Stimulated activated effector memory CD8-positive, alpha-beta T cell treated with anti-CD3 and anti-CD28 coated beads, Interleukin-12 subunit alpha, Interleukin-12 subunit beta, amount 100 ng/mL, for 72 hours (primary cell): ENCODE results near the gene ATG2B.
"Not testable (repeated sequence)": the region's sequence is repeated elsewhere in the genome, so short reads cannot be mapped to it uniquely, and the experiment has no call there.

ENCODE experiments used
- ATAC-seq: fragments of 150-1000 bp; cut with Tn5 transposase; 2 replicates; pipeline ENCODE4 v1.10.0; 2021
- DNase-seq, 2 donors: peaks; one replicate each; pipeline ENCODE4 v3.0.0; 2021 to 2022; ENCODE audit warnings: low spot score in 2 of 2
- H3K27ac Mint-ChIP-seq: one replicate; pipeline ENCODE4 v1.8.0; 2022; ENCODE audit warnings: mild to moderate bottlenecking, mixed read lengths
- H3K36me3 Mint-ChIP-seq: one replicate; pipeline ENCODE4 v1.8.0; 2022; ENCODE audit warnings: mild to moderate bottlenecking, mixed read lengths
- H3K4me1 Mint-ChIP-seq: one replicate; pipeline ENCODE4 v1.8.0; 2022; ENCODE audit warnings: mixed read lengths
- H3K4me3 Mint-ChIP-seq: one replicate; pipeline ENCODE4 v1.8.0; 2022; ENCODE audit warnings: mild to moderate bottlenecking, mixed read lengths
- H3K9me3 Mint-ChIP-seq: one replicate; pipeline ENCODE4 v1.8.0; 2022; ENCODE audit warnings: mixed read lengths

The ATG2B gene

GRCh38 chr14:96357216-96357615 lies 5.9 kb downstream of the ATG2B start:
- Mint-ChIP-seq H3K27ac (no peak overlapping the region), H3K36me3 (no peaks in the 10 kb centered on the region), H3K9me3 (no peaks in the 10 kb centered on the region), H3K4me3 (no peak overlapping the region), H3K4me1 (peaks cover 35% of the 10 kb centered on the region)
- ATAC-seq, result no peak
- DNase-seq, result no peak

GRCh38 chr14:96354246-96354645 lies 8.9 kb downstream of the ATG2B start:
- Mint-ChIP-seq H3K36me3 (no peaks in the 10 kb centered on the region), H3K27ac (no peak overlapping the region), H3K9me3 (no peaks in the 10 kb centered on the region), H3K4me3 (no peak overlapping the region), H3K4me1 (peaks cover 14% of the 10 kb centered on the region)
- no peak for ATAC-seq
- no peak for DNase-seq

- H3K36me3 Mint-ChIP-seq, result no peaks in the 10 kb centered on the region
- ATAC-seq (no peak), DNase-seq (no peak)
- peaks cover 20% of the 10 kb centered on the region for H3K4me1 Mint-ChIP-seq
- no peak overlapping the region for H3K4me3 Mint-ChIP-seq
- no peaks in the 10 kb centered on the region for H3K9me3 Mint-ChIP-seq
- no peak overlapping the region for H3K27ac Mint-ChIP-seq
Observed at GRCh38 chr14:96352708-96353107, 10.4 kb downstream of the ATG2B start.

GRCh38 chr14:96351986-96352385 lies 11.2 kb downstream of the ATG2B start:
- DNase-seq (no peak), ATAC-seq (no peak)
- H3K9me3 Mint-ChIP-seq, result no peaks in the 10 kb centered on the region
- no peak overlapping the region for H3K27ac Mint-ChIP-seq
- no peak overlapping the region for H3K4me3 Mint-ChIP-seq
- H3K4me1 Mint-ChIP-seq, result peaks cover 21% of the 10 kb centered on the region
- no peaks in the 10 kb centered on the region for H3K36me3 Mint-ChIP-seq

- Mint-ChIP-seq H3K4me1 (peaks cover 18% of the 10 kb centered on the region), H3K36me3 (peaks cover 11% of the 10 kb centered on the region), H3K9me3 (no peaks in the 10 kb centered on the region), H3K4me3 (no peak overlapping the region), H3K27ac (peak overlapping the region; percentile 8)
- DNase-seq, result no peak
- ATAC-seq, result peak; percentile 95
Observed at GRCh38 chr14:96349286-96350075, 13.7 kb downstream of the ATG2B start.

- not testable (repeated sequence) for H3K9me3 Mint-ChIP-seq, H3K4me3 Mint-ChIP-seq, DNase-seq, ATAC-seq, H3K27ac Mint-ChIP-seq
- Mint-ChIP-seq H3K4me1 (peaks cover 18% of the 10 kb centered on the region), H3K36me3 (peaks cover 14% of the 10 kb centered on the region)
Observed at GRCh38 chr14:96347957-96348356, 15.2 kb downstream of the ATG2B start.

- Mint-ChIP-seq H3K4me1 (peaks cover 18% of the 10 kb centered on the region), H3K36me3 (peaks cover 35% of the 10 kb centered on the region), H3K9me3 (no peaks in the 10 kb centered on the region), H3K27ac (no peak overlapping the region), H3K4me3 (no peak overlapping the region)
- DNase-seq, result no peak
- no peak for ATAC-seq
Observed at GRCh38 chr14:96345669-96346068, 17.5 kb downstream of the ATG2B start.

GRCh38 chr14:96341323-96341722 lies 21.8 kb downstream of the ATG2B start:
- H3K9me3 Mint-ChIP-seq, result no peaks in the 10 kb centered on the region
- no peak overlapping the region for H3K27ac Mint-ChIP-seq
- ATAC-seq (no peak), DNase-seq (no peak)
- H3K4me1 Mint-ChIP-seq, result no peaks in the 10 kb centered on the region
- peaks cover 61% of the 10 kb centered on the region for H3K36me3 Mint-ChIP-seq
- H3K4me3 Mint-ChIP-seq, result no peak overlapping the region

GRCh38 chr14:96338551-96338950 lies 24.6 kb downstream of the ATG2B start:
- DNase-seq, result no peak
- H3K27ac Mint-ChIP-seq, result no peak overlapping the region

GRCh38 chr14:96324219-96324618 lies 38.9 kb downstream of the ATG2B start:
- no peak for ATAC-seq
- Mint-ChIP-seq H3K4me3 (no peak overlapping the region), H3K27ac (no peak overlapping the region), H3K4me1 (no peaks in the 10 kb centered on the region), H3K9me3 (no peaks in the 10 kb centered on the region), H3K36me3 (peaks cover 64% of the 10 kb centered on the region)
- DNase-seq, result no peak

More at GRCh38 chr14:96338551-96338950, 24.6 kb downstream of the ATG2B start:
- Mint-ChIP-seq H3K9me3 (no peaks in the 10 kb centered on the region), H3K4me1 (no peaks in the 10 kb centered on the region), H3K4me3 (no peak overlapping the region), H3K36me3 (peaks cover 77% of the 10 kb centered on the region)
- no peak for ATAC-seq

- Mint-ChIP-seq H3K4me1 (no peaks in the 10 kb centered on the region), H3K27ac (no peak overlapping the region), H3K9me3 (no peaks in the 10 kb centered on the region), H3K36me3 (peaks cover 77% of the 10 kb centered on the region), H3K4me3 (no peak overlapping the region)
- ATAC-seq (peak; percentile 80), DNase-seq (no peak)
Observed at GRCh38 chr14:96320605-96321004, 42.5 kb downstream of the ATG2B start.

- no peaks in the 10 kb centered on the region for H3K9me3 Mint-ChIP-seq
- no peak for DNase-seq
- H3K4me1 Mint-ChIP-seq, result no peaks in the 10 kb centered on the region
- H3K36me3 Mint-ChIP-seq, result peaks cover 77% of the 10 kb centered on the region
- no peak for ATAC-seq
- no peak overlapping the region for H3K27ac Mint-ChIP-seq
- H3K4me3 Mint-ChIP-seq, result no peak overlapping the region
Observed at GRCh38 chr14:96318836-96319235, 44.3 kb downstream of the ATG2B start.

- Mint-ChIP-seq H3K27ac (no peak overlapping the region), H3K4me3 (no peak overlapping the region), H3K36me3 (peaks cover 84% of the 10 kb centered on the region), H3K4me1 (no peaks in the 10 kb centered on the region), H3K9me3 (no peaks in the 10 kb centered on the region)
- DNase-seq, result no peak
- ATAC-seq, result no peak
Observed at GRCh38 chr14:96316087-96316486, 47.1 kb downstream of the ATG2B start.

GRCh38 chr14:96310906-96311305 lies 52.2 kb downstream of the ATG2B start:
- Mint-ChIP-seq H3K27ac (no peak overlapping the region), H3K4me1 (no peaks in the 10 kb centered on the region), H3K9me3 (no peaks in the 10 kb centered on the region), H3K36me3 (peaks cover 99% of the 10 kb centered on the region), H3K4me3 (no peak overlapping the region)
- DNase-seq (no peak), ATAC-seq (no peak)

GRCh38 chr14:96309896-96310330 lies 53.2 kb downstream of the ATG2B start:
- no peak overlapping the region for H3K4me3 Mint-ChIP-seq
- ATAC-seq (no peak), DNase-seq (no peak)
- H3K36me3 Mint-ChIP-seq, result peaks cover 99% of the 10 kb centered on the region
- H3K4me1 Mint-ChIP-seq, result no peaks in the 10 kb centered on the region
- H3K9me3 Mint-ChIP-seq, result no peaks in the 10 kb centered on the region
- no peak overlapping the region for H3K27ac Mint-ChIP-seq

- peaks cover 99% of the 10 kb centered on the region for H3K36me3 Mint-ChIP-seq
- ATAC-seq (no peak), DNase-seq (no peak)
- H3K27ac Mint-ChIP-seq, result peak overlapping the region; percentile 3
- H3K4me1 Mint-ChIP-seq, result no peaks in the 10 kb centered on the region
- H3K9me3 Mint-ChIP-seq, result no peaks in the 10 kb centered on the region
- H3K4me3 Mint-ChIP-seq, result no peak overlapping the region
Observed at GRCh38 chr14:96309133-96309895, 53.8 kb downstream of the ATG2B start.
